ENCODE results near the gene DCLRE1B.

DCLRE1B gene

DNA sequence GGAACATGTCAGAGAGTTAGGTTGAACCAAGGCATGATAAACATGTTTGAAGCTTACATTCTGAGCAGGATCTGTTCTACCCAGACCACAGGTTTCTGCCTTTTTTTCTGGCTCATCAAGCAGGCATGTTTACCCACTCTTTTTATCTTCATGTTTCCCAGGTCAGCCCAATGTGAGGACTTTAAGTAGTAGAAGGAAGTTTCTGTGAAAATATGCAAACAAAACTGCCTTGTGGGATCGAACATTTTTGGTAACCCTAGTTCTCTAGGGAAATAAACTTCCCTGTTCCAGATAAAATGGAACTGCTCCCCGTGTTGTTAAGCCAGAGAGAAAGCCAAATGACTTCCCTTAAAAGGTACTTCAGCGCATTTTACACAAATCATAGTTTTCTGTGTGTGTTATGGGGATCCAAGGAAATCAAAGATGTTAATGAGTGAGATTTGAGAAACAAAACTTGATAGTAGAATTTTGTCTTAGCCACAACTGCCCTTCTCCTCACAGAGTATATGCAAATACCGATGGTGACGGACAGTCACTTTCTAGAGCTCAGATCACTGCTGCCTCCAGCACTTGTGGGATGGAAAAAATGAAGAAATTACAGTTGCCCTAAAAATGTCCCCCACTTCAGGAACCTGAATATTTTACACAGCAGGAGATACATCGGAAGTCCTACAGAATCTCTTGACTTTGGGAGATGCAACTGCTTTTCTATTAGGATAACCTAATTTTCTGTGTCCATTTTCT, 23.2 kb downstream of the DCLRE1B start:
- no peak for DNase-seq (ENCODE audit: low read depth in 2 of 2)

DNA sequence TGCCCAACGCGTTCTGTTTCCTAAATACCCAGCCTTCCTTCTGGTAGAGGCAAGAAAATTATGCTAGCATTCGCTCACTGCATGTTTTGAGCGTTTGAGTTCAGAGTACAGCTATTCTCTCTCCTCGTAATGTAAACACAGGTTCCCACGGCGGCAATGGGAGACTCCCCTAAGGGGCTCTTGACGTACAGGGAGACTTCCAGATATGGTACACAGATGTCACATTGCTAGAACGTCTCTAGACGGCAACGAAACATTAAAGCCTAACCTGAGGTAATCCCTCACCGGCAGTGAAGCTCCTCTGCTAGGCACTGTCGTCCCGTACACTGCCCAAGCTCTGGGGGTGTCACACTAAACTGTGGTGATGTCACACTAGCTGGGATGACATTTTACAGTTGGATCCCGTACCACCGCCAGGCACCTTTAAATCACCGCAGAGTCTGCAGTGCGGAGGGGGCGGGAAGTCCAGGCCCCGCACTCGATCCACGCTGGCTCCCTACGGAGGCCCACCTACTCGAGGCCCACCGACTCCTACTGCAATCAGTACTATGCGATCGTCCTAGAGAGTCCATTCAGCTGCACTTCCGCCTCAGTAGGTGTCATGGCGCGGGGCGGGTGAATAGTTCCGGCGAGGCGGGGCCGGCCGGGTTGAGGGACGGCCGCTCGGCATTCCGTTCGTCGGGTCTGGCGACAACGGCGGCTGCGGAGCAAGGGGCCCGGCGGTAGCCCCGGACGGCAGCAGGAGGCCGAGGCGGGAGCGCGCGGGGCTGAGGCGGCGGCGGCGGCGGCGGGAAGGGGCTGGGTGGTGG, 24.0 kb downstream of the DCLRE1B start, which contains the start of gene HIPK1:
HIPK1 (plus strand) TSS at position 384 of the 809 bp plus-strand sequence.
- DNase-seq (ENCODE audit: low read depth in 2 of 2) = peak; percentile 82 to 91

GRCh38 chr1:113929750-113930498, 24.8 kb downstream of the DCLRE1B start:
- DNase-seq (ENCODE audit: low read depth in 2 of 2) = peak; percentile 33 to 45

- peak; percentile 52 to 55 for DNase-seq (ENCODE audit: low read depth in 2 of 2)
These were observed 25.5 kb downstream of the DCLRE1B start for GRCh38 chr1:113930499-113931161.

DNA sequence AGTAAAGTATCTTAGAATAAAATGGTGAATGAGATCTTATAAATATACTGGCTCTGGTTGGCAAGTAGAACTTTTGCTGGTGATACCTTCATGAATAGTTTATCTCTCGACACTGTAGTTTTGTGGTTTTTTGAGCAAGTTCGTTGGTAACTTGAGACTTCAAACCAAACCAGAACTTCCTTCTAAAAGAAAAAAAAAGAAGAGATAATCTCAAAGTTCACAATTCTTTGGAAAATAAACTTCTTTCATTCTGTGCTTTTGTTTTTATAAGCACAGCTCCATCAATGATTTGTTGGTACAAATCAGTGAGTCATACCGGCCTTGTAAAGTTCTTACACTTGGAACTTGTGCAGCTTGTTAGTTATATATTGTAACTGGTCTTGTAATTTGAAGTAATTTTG, 26.3 kb downstream of the DCLRE1B start:
- DNase-seq (ENCODE audit: low read depth in 2 of 2) = no peak

DNA sequence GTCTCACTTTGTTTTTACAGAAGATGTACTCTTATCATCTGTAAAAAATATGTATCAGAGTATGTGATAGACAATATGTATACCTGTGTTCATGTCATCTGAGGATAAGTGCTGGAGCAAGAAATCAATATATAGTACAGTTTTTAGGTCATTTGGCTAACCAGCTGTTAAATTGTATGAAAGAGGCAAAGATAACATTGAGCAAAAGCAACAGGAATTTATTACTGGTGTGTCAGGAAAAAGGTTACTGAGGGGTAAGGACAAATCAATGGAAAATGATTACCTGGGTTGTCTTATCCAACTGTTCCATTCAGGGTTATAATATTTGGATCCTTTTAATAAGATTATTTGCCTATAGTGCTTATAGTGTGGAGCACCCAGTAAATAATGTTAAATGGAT, 28.9 kb downstream of the DCLRE1B start:
- DNase-seq (ENCODE audit: low read depth in 2 of 2) = no peak

DNA sequence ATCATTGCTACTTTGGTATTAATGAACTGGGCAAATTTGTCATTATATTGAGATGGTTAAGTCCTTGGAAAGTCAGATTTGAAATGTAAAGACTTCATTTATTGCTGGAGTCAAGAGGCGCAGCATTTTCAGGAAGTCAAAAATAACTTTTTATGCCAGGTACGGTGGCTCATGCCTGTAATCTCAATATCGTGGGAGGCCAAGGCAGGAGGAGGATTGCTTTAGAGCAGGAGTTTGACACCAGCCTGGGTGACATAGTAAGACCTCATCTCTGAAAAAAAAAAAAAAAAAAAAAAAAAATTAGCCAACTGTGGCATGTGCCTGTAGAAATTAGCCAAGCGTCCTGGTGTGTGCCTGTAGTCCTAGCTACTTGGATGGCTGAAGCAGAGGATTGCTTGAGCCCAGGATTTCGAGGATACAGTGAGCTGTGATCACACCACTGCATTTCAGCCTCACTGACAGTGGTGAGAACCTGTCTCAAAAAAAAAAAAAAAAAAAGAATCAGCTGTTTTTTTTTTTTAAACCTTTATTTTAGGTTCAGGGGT, 29.5 kb downstream of the DCLRE1B start:
- DNase-seq (ENCODE audit: low read depth in 2 of 2) = no peak

- no peak for DNase-seq (ENCODE audit: low read depth in 2 of 2)
These were observed 30.1 kb downstream of the DCLRE1B start for GRCh38 chr1:113935176-113935575.

DNA sequence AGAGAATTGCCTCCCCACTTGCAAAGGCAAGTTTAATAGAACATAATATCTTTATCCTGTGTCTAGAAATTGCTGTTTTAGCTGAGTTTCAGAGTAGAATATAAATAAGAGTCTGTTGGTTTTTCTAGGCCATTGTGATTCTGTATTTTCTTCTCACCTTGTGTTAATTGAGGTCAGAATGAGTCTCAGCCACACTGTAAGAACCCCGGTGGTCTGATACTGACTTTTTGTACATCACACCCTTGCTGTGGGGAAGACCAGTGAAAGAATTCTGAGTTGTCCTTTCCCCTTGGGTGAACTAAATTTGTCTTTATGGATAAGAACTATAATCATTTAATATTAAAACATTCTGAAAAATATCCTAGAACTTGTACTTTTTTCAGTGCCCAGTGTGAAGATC, 30.8 kb downstream of the DCLRE1B start:
- DNase-seq (ENCODE audit: low read depth in 2 of 2) = no peak

- no peak for DNase-seq (ENCODE audit: low read depth in 2 of 2)
These were observed 32.0 kb downstream of the DCLRE1B start for GRCh38 chr1:113937146-113937545.

DNA sequence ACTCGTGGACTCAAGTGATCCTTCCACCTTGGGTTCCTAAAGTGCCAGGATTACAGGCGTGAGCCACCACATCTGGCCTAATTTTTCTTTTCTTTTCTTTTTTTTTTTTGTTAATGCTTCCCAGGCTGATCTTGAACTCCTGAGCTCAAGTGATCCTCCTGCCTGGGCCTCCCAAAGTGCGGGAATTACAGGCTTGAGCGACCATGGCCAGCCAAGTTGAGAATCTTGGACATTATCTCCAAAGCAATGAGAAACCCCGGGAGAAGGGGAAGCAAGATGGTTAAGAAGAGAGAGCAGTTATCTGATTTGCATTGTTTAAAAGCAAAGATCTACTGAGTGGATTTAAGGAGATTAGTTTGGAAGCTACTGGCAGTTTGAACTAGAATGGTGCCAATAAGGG, 33.1 kb downstream of the DCLRE1B start:
- no peak for DNase-seq (ENCODE audit: low read depth in 2 of 2)

- DNase-seq (ENCODE audit: low read depth in 2 of 2) = peak; percentile 22 to 27
These were observed 35.5 kb downstream of the DCLRE1B start for GRCh38 chr1:113940365-113941244.

GRCh38 chr1:113941245-113941559, 36.1 kb downstream of the DCLRE1B start:
- no peak for DNase-seq (ENCODE audit: low read depth in 2 of 2)

GRCh38 chr1:113942527-113942926, 37.4 kb downstream of the DCLRE1B start:
- no peak for DNase-seq (ENCODE audit: low read depth in 2 of 2)

DNA sequence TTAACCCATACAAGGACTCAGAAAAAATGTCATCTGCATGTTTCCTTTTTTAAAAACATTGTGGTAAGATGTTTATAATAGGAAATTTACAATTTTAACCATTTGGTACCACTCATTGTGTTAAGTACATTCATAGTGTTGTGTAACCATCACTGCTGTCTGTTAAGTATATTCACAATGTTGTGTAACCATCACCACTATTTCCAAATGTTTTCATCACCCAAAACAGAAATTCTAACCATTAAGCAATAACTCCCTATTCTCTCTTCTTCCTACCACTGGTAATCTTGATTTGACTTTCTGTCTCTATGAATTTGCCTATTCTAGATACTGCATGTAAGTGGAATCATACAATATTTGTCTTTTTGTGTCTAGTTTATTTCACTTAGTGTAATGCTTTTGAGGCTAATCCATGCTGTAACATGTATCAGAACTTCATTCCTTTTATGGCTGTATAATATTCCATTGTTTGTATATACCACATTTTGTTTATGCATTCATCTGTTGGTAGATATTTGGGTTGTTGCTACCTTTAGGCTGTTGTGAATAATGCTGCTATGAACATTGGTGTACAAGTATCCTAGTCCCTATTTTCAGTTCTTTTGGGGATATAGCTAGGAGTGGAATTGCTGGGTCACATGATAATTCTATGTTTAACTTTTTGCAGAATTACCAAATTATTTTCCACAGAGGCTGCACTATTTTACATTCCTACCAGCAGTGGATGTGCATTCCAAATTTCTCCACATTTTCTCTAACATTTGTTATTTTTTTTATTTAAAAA, 38.1 kb downstream of the DCLRE1B start:
- DNase-seq (ENCODE audit: low read depth in 2 of 2) = no peak

GRCh38 chr1:113945329-113945728, 40.2 kb downstream of the DCLRE1B start:
- no peak for DNase-seq (ENCODE audit: low read depth in 2 of 2)

GRCh38 chr1:113946112-113946511, 41.0 kb downstream of the DCLRE1B start:
- no peak for DNase-seq (ENCODE audit: low read depth in 2 of 2)

DNA sequence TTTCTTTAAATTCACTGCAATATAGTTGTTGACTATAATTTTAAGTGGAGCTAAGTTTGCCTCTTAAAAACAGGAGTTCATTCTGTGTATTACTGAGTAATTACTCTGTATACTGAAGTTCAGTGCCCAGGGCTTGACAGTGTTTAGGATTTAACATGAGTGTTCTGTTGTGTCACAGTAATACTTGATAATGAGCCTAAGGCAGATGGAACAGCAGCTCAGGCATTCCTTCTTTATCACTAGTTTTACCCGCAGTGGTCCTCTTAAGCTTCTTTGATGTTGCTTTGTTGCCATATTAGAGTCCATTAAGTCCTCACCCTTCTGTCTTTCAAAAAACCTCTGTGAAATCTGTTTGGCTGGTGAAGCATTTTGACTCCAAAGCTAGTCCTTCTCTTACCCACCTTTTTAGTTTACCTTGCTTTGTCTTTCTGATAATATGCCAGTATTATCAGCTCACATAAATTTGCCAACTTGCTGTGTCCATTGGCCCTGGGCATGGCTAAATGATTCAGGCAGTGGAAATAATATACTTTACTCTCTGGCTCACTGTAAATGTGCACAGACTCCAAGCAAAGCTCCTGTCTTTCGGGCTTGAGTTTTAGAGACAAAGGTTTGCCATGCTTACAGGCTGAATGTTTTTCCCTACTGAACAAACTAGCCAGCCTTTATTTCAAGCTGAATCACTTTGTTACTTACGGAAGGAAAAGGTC, 41.7 kb downstream of the DCLRE1B start:
- DNase-seq (ENCODE audit: low read depth in 2 of 2) = no peak

Measured in stimulated activated CD4-positive, alpha-beta T cell treated with anti-CD3 and anti-CD28 coated beads, Interleukin-15, amount 100 ng/mL, for 48 hours (primary cell).